GM19240 (cell line): Measurements from ENCODE around the gene RHOBTB1.
A peak's percentile ranks its signal among the peaks of the same experiment; 100 is the strongest.

Source experiments
- DNase-seq: peaks from one replicate; pipeline ENCODE4 v3.0.0; 2011; ENCODE audit warnings: low spot score; ENCODE audit not compliant: insufficient read length

RHOBTB1 gene

DNA sequence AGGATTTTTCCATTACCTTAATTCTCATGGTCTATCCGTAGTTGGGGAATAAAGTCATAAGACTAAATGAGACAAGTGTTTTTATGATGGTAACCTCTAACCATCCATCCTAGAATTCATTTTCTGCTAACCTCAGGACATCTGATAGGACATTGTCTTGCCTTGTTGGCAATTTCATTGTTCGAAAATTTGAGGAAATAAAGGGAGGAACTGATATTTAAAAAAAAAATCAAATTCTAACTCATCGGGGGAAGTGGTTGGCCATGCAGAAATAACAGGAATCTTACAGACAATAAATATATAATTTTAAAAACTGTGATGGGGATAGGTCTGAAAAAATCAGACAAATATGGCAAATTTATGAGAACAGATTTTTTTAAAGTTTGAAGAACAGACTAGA, 21.7 kb upstream of the RHOBTB1 start:
- DNase-seq, result no peak

DNA sequence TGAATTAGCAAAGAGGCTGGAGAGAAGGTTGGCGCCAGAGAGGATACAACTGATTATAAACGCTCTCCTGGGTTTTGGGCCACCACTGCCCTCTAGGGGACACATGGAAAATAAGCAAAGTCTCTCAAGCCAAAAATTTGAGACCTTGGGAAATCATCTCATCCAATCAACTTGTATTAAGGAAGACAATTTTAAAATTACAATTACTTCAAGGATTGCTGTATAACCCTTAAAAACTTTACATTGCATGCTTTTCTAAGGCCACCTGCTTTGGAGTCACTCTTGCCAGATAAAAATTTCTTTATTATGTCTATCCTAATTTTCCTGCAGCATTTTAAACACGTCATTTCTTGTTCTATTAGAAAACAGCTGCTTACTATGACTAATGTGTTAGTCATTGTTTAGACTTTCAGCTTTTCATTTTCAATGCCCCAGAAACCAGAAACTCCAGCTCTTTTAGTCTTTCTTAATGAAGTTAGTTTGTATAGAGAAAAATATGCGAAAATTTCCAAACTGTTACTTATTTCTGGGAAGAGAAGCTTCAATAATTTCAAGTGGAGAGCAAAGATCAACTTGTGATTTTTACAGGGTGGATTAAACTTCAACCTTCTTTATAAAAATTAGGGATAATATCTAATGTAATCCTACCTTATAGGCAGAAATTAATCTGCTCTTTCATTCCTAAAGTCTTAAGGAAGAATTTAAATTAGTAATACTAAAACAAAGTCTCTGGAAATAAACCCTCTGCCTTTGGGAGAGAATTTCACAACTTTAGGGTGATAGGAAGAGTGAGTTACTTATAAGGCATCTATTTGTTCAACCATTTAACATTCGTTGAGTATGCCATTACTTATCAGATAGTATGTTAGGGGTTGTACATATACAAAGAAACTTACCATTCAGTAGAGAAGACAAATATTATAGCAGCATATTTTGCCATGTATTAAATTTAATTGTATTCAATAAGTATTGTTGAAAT, 20.6 kb upstream of the RHOBTB1 start:
- peak; percentile 44 for DNase-seq

DNA sequence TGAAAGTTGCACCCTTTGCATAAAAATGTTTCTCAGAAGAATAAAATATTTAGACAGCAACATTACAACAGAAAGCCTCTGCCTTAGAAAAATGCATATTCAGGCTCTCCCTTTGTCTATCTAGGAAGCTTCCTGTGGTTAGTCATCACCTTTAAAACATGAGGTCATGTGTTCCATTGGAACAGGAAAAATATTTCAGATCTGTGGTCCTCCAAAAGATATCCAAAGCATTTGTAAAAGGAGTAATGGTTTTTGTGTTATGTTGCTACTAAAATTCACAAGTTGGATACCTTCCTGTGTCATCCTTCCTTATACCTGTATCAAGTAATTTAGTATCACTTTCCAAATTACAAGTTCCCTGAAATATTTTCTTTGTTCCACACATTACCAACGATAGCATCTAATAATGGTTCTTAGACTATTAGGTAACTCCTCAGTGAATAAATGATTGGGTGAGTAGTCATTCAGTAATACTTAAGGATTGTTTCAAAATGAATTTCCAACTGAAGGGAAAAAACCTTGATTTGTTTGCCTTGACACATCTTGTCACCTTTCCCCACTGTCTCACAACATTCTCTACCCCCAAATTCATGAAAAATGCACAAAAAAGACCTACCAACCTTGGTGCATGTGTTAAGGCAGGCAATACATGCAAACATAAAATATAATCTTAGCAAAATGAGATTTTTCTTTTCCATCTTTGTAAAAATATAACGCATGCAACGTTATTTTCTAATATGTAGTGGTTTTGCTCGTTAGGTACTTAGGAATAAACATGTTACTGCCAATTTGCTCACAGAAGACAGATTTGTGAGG, 19.7 kb upstream of the RHOBTB1 start:
- DNase-seq, result no peak

DNA sequence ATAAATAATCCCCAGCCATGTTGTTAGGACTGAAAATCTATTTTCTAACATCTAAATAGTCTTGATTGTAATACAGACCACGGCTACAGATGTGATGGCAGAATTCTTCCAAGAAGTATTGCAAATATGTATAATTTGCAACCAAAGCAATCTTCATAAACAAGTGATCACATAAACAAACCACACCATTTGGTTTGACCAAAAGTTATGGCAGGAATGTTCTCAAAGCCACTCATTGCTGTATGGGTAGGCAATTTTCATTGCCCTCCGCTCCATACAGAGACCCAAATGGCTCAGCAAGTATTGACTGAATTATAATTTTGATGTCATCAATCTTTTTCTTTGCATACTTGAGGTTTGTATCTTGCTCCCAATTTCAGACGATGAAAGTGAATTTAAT, 19.0 kb upstream of the RHOBTB1 start:
- no peak for DNase-seq

DNA sequence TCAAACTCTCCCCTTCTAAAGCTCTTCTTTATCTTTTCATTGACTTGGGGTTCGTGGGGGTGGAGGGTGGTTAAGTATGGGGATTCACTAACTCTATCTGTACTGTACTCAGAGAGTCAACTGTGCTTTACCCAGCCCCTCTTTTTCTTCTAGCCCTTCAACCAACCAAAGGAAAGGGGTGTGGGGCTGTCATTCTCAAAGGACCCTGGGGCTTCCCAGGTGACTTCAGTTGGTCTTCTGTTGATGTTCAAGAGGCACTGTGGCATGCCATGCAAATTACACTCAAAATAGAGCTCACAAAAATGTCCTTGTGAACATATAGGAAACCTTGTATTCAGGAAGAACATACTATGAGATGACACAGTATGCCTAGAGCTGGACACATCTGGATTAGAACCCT, 16.9 kb upstream of the RHOBTB1 start:
- no peak for DNase-seq

DNA sequence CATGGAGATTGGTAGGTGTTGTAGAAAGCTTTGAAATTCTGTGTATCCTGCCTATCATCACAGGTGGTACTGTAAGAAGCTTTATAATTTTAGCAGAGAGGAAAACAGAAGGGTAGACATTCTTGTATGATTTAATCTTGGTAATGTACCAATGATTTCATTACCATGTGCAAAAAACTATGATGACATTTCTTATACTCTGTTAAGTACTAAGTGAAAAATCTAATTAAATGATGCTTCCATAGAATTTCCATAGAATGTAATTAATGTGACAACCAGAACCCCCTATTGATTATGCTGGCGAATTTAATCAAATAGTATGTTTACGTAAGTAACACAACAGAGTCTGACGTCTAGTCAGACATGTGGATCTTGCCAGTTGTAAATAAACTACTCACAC, 16.0 kb upstream of the RHOBTB1 start:
- no peak for DNase-seq

DNA sequence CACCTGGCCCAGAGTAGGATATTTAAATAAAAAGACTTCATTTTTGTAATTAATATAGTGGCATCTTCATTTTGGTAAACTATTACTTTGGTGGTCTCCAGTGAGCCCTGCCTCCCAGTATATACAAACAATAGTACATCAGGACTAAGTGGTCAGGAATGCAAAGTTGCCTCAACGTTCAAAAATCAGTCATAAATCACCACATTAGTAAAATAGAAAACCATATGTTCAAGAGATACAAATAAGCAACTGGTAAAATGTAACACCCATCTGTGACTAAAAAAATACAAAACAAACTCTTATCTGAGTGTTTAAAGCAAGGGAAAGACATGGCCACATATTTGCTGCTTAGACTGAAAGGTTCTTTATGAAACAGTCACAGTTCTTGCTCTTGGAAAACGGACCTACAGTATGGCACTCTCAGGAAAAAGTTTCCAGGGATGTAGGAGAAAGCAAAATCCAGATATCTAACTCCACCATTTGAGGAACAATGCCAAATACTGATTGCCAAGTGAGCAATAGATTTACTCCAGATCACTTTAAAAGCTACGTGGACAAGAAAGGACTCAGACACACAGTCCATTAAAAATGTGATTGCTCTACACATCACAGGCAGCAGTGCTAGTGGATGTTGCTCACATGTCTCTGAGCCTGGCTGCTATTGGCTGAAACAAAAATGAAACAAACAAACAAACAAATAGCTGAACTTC, 15.1 kb upstream of the RHOBTB1 start:
- no peak for DNase-seq

DNA sequence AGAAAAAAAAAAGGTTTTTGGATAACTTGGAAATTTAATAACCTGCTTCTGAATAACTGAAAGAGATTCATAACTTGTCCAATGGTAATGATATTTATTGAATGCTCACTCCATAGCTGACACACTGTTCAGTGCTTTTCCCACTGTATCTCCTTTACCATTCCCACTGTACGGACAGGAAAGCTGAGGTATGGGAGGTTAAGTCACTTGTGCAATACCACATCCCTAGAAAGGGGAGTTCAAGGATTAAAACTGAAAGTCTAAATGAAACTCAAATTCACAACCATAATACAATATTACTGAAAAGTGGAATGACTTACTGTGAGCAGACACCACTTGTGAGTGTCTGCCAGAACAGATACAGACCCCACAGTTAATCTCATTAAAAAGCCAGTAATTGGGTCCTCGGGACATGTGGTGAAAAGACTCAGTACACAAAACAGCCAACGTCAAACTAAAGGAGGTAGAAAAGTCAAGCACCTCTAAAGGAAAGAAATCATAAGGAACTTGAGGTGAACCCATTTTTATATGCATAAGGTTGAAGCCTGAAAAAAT, 13.8 kb upstream of the RHOBTB1 start:
- no peak for DNase-seq

DNA sequence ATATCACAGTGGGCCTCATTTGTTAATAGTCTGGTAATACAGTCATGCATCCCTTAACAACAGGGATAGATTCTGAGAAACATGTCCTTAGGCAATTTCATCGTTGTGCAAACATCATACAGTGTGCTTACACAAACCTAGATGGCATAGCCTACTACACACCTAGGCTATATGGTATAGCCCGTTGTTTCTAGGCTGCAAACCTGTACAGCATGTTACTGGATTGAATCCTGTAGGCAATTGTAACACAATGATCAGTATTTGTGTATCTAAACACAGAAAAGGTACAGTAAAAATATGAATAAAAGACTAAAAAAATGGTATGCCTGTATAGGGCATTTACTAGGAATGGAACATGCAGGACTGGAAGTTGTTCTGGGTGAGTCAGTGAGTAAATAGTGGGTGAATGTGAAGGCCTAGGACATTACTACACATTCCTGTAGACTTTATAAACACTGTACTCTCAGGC, 12.0 kb upstream of the RHOBTB1 start:
- no peak for DNase-seq

DNA sequence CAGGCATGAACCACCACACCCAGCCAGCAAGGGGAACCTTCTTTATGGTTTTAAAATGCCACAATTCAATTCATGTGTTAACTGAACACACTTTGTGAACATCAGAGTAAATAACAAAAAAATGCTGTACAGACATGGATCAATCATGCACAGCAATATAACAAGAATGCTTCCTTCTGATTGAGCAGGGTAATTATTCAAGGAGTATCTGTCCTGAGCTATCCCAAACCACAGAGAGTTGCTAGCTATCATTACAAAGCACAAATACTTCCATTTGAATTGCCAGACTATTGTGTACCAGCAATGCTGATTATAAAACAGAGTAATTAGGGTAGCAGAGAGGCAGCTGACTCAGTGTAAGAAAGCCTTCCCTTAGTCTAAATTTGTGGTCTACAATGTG, 11.3 kb upstream of the RHOBTB1 start:
- no peak for DNase-seq

DNA sequence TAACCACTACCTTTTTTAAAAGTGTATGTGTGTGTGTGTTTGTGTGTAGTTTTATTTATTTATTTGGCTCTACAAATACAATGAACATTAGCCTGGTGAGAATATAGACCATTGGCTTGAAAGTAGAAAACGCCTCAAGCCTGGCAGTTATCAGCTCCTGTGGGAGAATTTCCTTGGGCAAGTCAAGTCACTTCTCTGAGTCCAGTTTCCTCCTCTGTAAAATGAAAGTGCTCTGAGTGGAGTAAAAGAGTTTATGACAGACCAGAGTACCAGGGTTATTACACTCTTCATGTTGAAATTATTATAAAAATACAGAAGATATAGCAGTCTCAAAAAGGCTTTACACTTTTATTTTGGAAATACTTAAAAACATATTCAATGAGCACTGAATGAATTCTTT, 10.1 kb upstream of the RHOBTB1 start:
- DNase-seq, result no peak

DNA sequence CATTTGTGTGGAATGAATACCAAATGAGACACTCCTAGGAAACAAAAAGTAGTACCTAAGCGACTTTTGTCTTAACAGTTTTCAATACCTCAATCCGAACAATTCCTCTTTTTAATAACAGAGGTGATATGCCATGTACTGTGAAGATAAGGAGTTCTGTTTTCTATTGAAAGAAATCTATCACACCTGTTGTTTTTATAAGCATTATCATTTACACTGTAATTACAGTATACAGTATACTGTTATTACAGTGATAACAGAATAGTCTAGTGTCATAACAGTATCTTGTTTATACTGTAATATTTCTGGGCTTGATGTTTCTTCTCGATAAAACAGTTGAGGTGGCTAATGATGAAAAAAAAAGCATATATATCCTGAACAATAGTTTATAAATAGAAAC, 9.4 kb upstream of the RHOBTB1 start:
- no peak for DNase-seq

DNA sequence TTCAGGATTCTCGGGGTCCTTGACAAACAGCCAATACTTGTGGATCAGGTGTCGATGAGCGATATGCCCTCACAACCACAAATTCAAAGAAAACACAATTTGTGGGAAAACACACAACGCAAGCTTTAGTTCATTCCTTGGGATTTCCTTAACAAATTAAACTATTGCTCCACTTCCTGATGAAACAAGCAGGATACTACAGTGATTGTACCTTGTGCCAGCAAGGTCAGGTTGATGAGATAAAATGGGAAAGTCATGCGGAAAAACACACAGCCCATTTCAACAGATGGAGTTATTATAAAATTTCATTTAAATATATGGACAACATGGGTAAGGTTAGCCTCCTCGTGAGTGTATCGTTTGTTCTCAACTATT, 8.8 kb upstream of the RHOBTB1 start:
- DNase-seq, result no peak

DNA sequence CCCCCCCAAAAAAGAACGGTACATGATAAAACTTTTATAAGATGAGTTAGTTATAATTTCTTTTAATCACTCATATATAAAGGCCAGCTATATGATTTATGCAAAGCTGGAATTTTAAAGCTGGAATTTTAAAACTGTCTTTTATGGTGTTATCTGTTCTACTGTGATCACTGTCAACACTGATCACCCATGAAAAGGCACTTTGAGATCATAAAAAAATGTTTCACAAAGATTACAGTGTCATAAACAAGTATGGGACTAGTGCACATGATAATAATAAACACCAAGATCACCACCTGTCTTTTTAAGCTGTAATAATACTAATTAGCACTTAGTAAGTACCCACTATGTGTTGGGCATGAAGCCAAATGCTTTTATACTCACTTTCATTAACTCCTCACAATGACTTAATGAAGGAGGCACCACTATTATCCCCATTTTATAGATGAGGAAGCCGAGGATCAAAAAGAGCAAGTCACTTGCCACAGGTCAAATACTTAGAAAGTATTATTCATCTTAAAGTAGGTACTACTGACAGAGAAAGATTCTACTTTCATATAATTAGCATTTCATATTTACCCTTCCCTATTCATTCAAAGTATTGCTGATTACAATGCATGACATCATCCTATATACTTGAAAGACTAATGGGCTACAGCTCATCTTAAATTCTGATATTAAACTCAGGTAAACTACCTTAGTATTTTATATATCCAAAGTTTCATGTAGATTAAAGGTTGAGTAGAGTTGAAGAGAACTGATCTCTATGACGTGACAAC, 8.3 kb upstream of the RHOBTB1 start:
- DNase-seq, result no peak

DNA sequence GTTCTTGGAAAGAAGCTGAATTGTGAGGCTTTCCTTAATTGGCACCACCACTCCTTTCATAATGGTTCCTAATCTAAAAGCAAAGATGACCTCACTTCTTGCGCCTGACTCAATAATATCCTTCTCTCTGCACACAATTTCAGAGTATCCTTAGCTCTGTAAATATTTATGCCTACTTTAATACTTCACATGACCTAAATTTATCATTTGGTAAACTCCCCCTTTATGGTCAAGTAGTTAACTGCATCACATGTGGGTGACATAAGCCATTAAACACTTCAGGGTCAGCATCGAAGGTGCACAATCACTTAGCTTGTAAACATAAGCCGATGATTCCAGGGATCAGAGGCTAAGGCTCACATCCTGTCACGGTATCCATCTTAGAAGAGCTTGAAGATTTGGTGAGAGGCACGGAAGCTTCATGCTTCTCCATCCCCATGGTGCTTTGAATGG, 7.3 kb upstream of the RHOBTB1 start:
- no peak for DNase-seq

DNA sequence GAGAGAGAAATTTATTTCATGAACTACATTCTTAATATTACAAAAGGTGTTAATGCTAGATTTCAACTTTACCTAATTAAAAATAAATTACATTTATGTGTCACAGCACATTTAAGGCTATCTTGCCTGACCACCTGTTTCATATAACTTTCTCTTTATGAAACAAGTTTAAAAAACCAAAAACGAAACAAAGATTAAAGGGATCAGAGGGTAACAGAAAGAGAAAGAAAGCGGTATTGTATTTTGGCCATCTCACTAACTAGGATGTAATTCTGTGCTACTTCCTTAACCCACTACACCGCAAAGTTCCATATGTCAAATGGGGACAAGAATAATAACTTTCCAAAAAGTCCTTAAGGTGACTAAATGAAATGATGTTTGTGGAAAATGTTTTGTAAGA, 6.3 kb upstream of the RHOBTB1 start:
- DNase-seq, result no peak

DNA sequence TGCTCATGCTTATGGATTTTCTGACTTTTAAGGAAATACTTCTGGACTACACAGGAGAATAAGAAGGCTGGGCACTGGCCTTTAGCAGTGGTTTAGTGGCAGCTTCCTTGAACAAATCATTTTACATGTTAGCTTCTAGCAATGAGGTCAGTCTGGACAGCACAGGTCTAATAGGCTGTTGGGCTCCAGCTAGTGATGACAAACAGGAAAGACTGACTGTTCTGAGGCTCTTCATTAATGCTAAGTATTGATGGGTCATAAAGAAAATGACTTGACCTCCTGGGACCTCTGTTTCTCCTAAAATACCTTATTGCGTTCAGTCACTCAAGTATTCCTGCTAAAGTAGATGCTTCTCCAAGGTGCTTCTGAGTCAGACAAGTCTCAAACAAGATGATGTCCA, 4.9 kb upstream of the RHOBTB1 start:
- no peak for DNase-seq

DNA sequence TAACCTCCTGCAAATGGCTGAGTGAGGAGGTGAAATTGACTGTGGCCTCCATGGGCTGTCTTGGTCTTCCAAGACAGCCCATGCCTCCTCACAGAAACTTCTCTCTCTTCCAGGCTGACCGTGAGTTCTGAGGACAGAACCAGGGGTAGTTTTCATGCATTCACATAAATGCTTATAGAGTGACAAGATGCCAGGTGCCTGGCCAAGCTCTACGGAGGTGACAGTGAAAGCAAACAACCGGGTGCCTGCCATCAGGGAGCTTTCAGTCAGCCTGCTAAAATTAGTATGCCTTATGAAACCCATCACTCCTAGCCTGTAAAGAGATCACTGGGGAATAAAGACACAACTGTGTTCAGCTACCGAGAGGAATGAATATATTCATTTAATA, 919 bp upstream of the RHOBTB1 start:
- no peak for DNase-seq

DNA sequence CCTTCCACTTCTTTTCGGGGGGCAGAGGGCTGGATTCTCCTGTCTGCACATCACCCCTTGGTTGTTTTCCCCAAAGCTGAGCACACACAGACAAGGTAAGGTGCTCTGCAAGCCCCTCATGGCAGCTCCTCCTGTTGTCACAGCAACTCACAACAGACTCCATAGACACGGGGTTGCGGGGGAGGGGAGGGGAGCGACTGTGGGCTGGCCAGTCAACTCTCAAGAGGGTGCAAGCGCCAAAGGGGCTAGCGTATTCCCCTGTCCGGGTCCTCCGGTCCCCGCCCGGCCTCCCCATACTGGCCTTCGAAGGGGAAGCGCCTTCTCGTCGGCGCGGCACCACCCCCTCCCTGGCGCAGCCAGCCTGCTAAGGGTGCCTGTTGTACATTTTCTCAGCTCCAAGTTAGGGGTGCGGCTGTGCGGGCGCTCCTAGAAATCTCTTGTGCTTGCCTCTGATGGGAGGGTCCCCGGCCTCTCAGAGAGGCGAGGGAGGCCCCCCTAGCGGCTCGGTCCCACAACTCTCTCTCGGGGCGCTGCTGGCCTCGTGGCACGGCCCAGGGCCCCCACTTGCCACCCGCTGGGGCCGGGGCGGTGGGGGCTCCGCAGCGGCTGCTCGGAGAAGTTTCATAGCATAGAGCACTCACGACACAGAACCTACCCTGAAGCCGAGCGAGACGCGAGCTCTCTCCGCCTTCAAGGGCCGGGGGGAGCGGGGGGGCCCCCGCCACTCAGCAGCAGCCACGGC, 498 bp downstream of the RHOBTB1 start:
- no peak for DNase-seq

DNA sequence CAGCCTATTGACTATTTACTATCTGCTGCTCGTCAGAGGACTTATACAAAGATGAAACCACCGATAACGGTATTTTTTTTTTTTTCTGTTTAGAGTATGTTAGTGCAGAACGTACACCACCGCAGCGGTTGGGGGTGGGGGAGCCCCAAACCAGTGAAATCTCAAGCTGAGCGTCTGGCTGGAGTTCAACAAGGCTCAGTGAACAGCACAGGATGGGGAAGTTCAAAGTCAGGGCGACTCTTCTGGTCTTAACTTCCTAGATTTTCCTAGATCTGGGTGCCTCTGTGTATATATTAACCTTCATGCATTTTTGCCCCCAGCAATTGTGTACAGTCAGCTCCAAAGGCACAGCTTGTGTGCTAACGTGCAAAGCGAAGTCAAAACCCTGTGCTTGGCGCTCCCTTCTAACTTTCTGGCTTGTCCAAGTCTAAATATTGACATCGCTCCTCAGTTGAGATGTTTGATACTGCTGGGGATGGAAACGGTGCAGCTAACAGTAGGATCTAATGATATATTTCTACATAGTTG, 1.1 kb downstream of the RHOBTB1 start:
- DNase-seq, result no peak
